ENCODE data around the gene TANGO2.

Gene TANGO2

DNA sequence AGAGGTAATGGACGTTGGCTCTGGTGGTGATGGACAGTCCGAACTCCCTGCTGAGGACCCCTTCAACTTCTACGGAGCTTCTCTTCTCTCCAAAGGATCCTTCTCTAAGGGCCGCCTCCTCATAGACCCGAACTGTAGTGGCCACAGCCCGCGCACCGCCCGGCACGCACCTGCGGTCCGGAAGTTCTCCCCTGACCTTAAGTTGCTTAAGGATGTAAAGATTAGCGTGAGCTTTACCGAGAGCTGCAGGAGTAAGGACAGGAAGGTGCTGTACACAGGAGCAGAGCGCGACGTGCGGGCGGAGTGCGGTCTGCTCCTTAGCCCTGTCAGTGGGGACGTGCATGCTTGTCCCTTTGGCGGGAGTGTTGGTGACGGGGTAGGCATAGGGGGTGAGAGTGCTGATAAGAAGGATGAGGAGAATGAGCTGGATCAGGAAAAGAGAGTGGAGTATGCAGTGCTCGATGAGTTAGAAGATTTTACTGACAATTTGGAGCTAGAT lies 65.2 kb downstream of the TANGO2 start:
- H3K27me3 Mint-ChIP-seq = no peaks in the 10 kb centered on the region
- no peak overlapping the region for H3K27ac Mint-ChIP-seq
- CTCF ChIA-PET = interaction anchor here (1.4 kb wide), 1 partner anchor 115 kb away, joined by 5 read pairs; no protein-coding TSS in a partner anchor
- no peaks in the 10 kb centered on the region for H3K9me3 Mint-ChIP-seq
- H3K4me1 Mint-ChIP-seq = peaks cover 35% of the 10 kb centered on the region
- DNase-seq = no peak
- no peak overlapping the region for H3K4me3 Mint-ChIP-seq
- peaks cover 57% of the 10 kb centered on the region for H3K36me3 Mint-ChIP-seq

DNA sequence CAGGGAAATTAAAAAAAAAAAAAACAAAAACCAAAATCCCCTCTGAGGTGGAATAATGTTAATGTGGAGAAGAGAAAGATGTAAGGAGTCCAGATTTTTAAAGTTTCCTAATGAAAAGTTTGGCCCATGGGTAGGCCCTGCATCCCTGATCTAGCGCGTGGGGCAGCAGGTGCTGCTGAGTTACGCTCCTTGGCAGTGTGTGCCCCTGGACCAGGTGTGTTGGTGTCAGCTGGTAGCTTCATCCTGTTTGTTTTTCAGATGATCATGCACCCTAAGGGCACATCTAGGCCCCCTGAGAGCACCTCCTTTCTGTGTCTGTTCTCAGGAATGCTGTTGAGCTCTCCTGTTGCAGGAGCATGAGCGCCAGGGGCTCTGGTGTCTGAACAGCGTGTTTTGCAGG lies 65.9 kb downstream of the TANGO2 start:
- no peak for DNase-seq
- peaks cover 58% of the 10 kb centered on the region for H3K36me3 Mint-ChIP-seq
- no peak overlapping the region for H3K27ac Mint-ChIP-seq
- no peaks in the 10 kb centered on the region for H3K27me3 Mint-ChIP-seq
- H3K4me1 Mint-ChIP-seq = peaks cover 29% of the 10 kb centered on the region
- no peaks in the 10 kb centered on the region for H3K9me3 Mint-ChIP-seq
- CTCF ChIA-PET = interaction anchor here (1.4 kb wide), 1 partner anchor 116 kb away, joined by 5 read pairs; no protein-coding TSS in a partner anchor
- H3K4me3 Mint-ChIP-seq = no peak overlapping the region

DNA sequence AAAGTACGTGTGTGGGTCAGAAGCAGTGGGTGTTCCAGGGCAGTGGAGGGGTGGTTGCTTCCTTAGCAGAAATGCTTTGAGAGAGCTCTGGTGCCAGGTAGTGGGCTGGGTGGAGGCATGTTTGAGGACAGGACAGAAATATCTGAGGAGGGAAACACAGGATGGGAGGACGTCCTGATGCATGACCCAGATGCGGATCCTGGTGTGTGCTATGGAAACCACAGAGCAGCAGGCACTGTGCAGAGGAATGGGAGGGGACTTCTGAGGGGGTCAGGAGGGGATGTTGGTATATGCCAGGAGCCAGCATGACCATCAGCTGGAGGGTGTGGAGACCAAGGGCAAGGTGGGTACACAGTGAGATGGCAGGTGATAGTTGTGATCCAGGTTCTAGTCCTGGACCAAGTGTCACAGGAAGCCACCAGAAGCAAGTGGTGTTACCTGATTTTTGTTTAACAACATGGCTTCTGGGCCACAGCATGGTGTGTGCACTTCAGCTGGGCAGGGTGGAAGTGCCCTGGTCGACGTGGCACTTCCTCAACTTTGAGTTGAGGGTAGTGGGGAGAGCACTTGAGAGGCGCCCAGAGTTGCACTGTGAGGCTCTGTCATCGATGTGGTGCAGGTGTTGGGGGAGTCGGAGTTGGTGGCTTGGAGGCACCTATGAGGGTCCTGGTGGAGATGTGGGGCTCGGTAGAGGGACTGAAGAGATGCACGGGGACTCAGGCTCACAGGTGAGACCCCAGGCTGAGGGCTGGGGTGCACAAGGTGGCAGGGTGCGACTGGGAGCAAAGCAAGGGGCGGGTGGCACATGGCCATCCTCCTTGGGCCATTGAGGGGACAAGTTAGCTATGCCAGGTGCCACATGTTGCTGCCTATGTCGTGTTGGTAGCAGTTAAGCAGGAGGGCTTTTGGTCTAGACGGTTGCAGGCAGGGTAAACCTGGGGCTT lies 66.7 kb downstream of the TANGO2 start:
- DNase-seq = no peak
- Mint-ChIP-seq H3K4me1 (peaks cover 24% of the 10 kb centered on the region), H3K27ac (no peak overlapping the region), H3K36me3 (peaks cover 64% of the 10 kb centered on the region), H3K9me3 (no peaks in the 10 kb centered on the region), H3K27me3 (no peaks in the 10 kb centered on the region), H3K4me3 (no peak overlapping the region)
- CTCF ChIA-PET = no interaction called here

DNA sequence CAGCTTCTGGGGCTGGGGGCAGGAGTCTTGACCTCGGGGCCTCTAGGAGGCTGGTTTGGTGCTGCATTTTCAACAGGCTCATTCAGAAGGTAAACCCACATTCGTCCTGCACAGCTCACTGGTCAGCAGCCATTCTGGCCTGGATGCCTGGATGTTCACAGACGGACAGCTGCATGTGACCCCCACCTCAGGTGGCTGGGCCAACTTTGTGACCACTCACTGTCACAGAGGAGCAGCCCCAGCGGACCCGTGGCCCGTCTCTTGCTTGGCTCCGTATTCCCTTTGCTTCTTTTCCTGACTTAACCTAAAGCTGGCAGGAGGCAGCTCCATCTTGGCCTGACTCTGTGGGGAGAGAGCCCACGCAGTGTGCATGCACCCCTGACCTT lies 67.3 kb downstream of the TANGO2 start:
- Mint-ChIP-seq H3K9me3 (no peaks in the 10 kb centered on the region), H3K4me3 (no peak overlapping the region)
- CTCF ChIA-PET = no interaction called here

GRCh38 chr22:20089226-20089976 lies 68.5 kb downstream of the TANGO2 start:
- H3K9me3 Mint-ChIP-seq = no peaks in the 10 kb centered on the region
- H3K4me1 Mint-ChIP-seq = peaks cover 9% of the 10 kb centered on the region
- CTCF ChIA-PET = no interaction called here
- H3K36me3 Mint-ChIP-seq = peaks cover 73% of the 10 kb centered on the region
- DNase-seq = no peak
- no peak overlapping the region for H3K4me3 Mint-ChIP-seq
- no peaks in the 10 kb centered on the region for H3K27me3 Mint-ChIP-seq
- no peak overlapping the region for H3K27ac Mint-ChIP-seq

More for the DNA sequence above, 67.3 kb downstream of the TANGO2 start:
- peaks cover 61% of the 10 kb centered on the region for H3K36me3 Mint-ChIP-seq
- no peaks in the 10 kb centered on the region for H3K27me3 Mint-ChIP-seq
- no peak for DNase-seq
- H3K4me1 Mint-ChIP-seq = peaks cover 17% of the 10 kb centered on the region
- H3K27ac Mint-ChIP-seq = no peak overlapping the region

DNA sequence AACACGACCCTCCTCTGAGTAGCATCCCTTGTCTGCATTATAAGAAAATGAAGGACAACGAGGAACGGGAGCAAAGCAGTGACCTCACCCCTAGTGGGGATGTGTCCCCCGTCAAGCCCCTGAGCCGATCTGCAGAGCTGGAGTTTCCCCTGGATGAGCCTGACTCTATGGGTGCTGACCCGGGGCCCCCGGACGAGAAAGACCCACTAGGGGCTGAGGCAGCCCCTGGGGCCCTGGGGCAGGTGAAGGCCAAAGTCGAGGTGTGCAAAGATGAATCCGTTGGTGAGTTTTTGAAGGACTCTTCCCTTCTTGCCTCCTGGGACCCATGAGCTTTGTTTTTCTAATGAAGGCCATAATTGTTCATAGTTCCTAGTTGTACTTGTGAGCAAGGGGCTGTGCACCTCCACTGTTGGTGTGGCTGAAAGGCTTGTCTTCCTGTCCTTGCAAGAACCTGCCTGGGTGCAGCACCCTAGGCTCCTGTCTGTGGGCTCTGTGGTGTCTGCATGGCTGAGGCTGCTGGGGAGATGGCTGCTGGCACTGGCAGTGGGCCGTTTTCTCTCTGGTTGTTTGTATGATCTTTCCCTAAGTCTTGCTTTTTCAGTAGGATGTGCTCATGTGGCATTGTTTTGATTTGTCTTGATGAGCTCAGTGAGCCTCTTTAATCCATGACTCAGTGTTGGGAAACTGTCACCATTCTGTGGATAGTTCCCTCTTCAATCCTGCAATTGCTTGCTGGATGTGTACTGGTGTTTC lies 69.2 kb downstream of the TANGO2 start:
- DNase-seq = no peak
- Mint-ChIP-seq H3K4me1 (peaks cover 7% of the 10 kb centered on the region), H3K27ac (no peak overlapping the region), H3K4me3 (no peak overlapping the region), H3K9me3 (no peaks in the 10 kb centered on the region), H3K36me3 (peaks cover 78% of the 10 kb centered on the region), H3K27me3 (no peaks in the 10 kb centered on the region)
- CTCF ChIA-PET = no interaction called here

GRCh38 chr22:20090730-20091240 lies 69.9 kb downstream of the TANGO2 start:
- Mint-ChIP-seq H3K27ac (no peak overlapping the region), H3K4me1 (peaks cover 11% of the 10 kb centered on the region), H3K9me3 (no peaks in the 10 kb centered on the region), H3K4me3 (no peak overlapping the region), H3K27me3 (no peaks in the 10 kb centered on the region), H3K36me3 (peaks cover 80% of the 10 kb centered on the region)
- CTCF ChIA-PET = no interaction called here
- no peak for DNase-seq

DNA sequence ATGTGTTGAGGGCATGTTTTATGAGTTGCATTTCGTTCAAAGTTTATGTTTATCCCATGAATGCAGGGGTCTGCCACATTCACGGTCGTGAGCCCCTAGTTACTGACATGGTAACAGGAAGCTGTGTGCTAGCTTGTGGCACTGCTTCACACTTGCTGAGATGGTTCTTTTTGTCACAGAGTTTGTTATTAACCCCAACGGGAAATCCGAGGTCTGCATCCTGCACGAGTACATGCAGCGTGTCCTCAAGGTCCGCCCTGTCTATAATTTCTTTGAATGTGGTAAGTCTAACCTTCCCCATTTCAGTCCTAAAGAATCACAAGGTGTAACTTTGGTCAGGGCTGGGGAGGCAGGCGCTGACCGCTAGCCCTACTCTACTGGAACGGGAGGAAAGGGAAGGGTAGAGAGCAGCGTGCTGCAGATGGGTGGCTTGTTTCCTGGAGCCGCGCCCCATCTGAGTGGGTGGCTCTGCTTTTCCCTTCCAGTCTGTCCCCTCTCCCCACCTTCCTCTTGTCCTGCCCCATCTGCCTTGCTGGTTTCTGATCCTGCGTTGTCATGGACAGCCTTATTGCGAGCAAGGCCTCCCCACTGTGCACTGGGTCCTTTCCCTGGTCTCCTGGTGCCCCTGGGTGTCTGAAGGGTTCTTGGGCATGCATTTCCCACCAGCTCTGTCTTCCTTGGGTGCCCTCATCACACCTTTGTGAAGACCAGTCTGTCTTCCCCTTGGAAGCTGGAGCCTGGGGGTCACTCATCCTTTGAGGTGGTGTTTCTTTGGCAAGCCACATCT lies 71.0 kb downstream of the TANGO2 start:
- H3K9me3 Mint-ChIP-seq = peaks cover 3% of the 10 kb centered on the region
- peaks cover 11% of the 10 kb centered on the region for H3K4me1 Mint-ChIP-seq
- H3K4me3 Mint-ChIP-seq = no peak overlapping the region
- CTCF ChIA-PET = no interaction called here
- H3K27ac Mint-ChIP-seq = peak overlapping the region; percentile 28
- DNase-seq = no peak
- peaks cover 80% of the 10 kb centered on the region for H3K36me3 Mint-ChIP-seq
- H3K27me3 Mint-ChIP-seq = no peaks in the 10 kb centered on the region

DNA sequence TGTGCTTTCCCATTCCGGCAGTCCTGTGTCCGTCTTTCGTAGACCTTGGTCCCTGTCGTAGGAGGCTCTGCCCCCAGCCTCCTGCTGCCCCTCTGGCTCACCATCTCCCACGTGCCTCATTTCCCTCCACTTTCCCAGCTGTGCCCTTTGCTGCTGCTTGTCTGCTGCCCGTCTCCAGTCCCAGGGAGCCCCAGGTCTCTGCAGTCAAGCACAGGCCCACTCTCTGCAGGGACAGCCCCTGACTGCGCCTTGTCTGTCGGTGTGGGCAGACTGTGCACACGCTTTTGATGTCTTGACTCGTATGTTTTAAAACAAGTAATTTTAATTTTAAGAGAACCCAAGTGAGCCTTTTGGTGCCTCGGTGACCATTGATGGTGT lies 71.6 kb downstream of the TANGO2 start:
- Mint-ChIP-seq H3K4me3 (no peak overlapping the region), H3K4me1 (peaks cover 13% of the 10 kb centered on the region), H3K9me3 (peaks cover 3% of the 10 kb centered on the region), H3K27me3 (no peaks in the 10 kb centered on the region), H3K36me3 (peaks cover 80% of the 10 kb centered on the region), H3K27ac (no peak overlapping the region)
- DNase-seq = no peak
- CTCF ChIA-PET = no interaction called here

GRCh38 chr22:20093418-20094196 lies 72.7 kb downstream of the TANGO2 start:
- CTCF ChIA-PET = interaction anchor here (1.4 kb wide), 1 partner anchor 140 kb away, joined by 3 read pairs; no protein-coding TSS in a partner anchor
- H3K4me1 Mint-ChIP-seq = peaks cover 19% of the 10 kb centered on the region
- peaks cover 3% of the 10 kb centered on the region for H3K9me3 Mint-ChIP-seq
- no peak for DNase-seq
- H3K4me3 Mint-ChIP-seq = no peak overlapping the region
- no peaks in the 10 kb centered on the region for H3K27me3 Mint-ChIP-seq
- H3K27ac Mint-ChIP-seq = no peak overlapping the region
- peaks cover 83% of the 10 kb centered on the region for H3K36me3 Mint-ChIP-seq

- H3K36me3 Mint-ChIP-seq = peaks cover 85% of the 10 kb centered on the region
- CTCF ChIA-PET = interaction anchor here (1.4 kb wide), 1 partner anchor 141 kb away, joined by 3 read pairs; no protein-coding TSS in a partner anchor
- H3K9me3 Mint-ChIP-seq = peaks cover 3% of the 10 kb centered on the region
- H3K27ac Mint-ChIP-seq = no peak overlapping the region
- no peaks in the 10 kb centered on the region for H3K27me3 Mint-ChIP-seq
- peaks cover 26% of the 10 kb centered on the region for H3K4me1 Mint-ChIP-seq
- H3K4me3 Mint-ChIP-seq = no peak overlapping the region
- DNase-seq = no peak
Measured at GRCh38 chr22:20094197-20094807, 73.4 kb downstream of the TANGO2 start.

DNA sequence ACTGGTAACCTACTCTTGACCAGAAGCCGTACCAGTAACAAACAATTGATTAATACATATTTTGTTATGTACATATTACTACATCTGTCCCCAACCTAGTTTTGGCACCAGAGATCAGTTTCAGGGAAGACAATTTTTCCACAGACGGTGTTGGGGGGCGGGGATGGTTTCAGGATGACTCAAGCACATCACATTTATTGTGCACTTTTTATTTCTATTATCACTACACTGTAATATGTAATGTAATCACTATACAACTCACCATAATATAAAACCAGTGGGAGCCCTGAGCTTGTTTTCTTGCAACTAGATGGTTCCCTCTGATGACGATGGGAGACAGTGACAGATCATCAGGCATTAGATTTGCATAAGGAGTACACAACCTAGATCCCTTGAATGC lies 74.6 kb downstream of the TANGO2 start:
- no peak overlapping the region for H3K4me3 Mint-ChIP-seq
- no peak overlapping the region for H3K27ac Mint-ChIP-seq
- H3K4me1 Mint-ChIP-seq = peaks cover 39% of the 10 kb centered on the region
- H3K9me3 Mint-ChIP-seq = peaks cover 3% of the 10 kb centered on the region
- H3K36me3 Mint-ChIP-seq = peaks cover 85% of the 10 kb centered on the region
- no peaks in the 10 kb centered on the region for H3K27me3 Mint-ChIP-seq
- CTCF ChIA-PET = interaction anchor here (1.1 to 1.7 kb wide), 2 partner anchors 15 to 76 kb away, joined by 3 to 4 read pairs; no protein-coding TSS in a partner anchor
- DNase-seq = no peak

Data from activated naive CD4-positive, alpha-beta T cell treated with anti-CD3 and anti-CD28 coated beads, Interleukin-2, amount 10 ng/mL, durations not matched to agents 7 days and 5 days (primary cell).